Activated T-cell treated with anti-CD3 and anti-CD28 coated beads, Interleukin-2, amount 50 U/mL, for 24 hours (primary cell): ENCODE data around the gene TRMU.

Experiments used
- DNase-seq: peaks from one replicate; pipeline ENCODE4 v3.0.0-alpha.2; 2020
- H3K27ac Mint-ChIP-seq: 2 replicates; pipeline ENCODE4 v1.8.0; 2020; ENCODE audit warnings: mild to moderate bottlenecking, mixed read lengths
- H3K27me3 Mint-ChIP-seq: 2 replicates; pipeline ENCODE4 v1.8.0; 2020; ENCODE audit warnings: mixed read lengths
- H3K36me3 Mint-ChIP-seq: 2 replicates; pipeline ENCODE4 v1.8.0; 2020; ENCODE audit warnings: low read depth, mixed read lengths
- H3K4me1 Mint-ChIP-seq: 2 replicates; pipeline ENCODE4 v1.8.0; 2020; ENCODE audit warnings: low read depth, mixed read lengths
- H3K4me3 Mint-ChIP-seq: 2 replicates; pipeline ENCODE4 v1.8.0; 2020; ENCODE audit warnings: mild to moderate bottlenecking, moderate library complexity, mixed read lengths
- H3K9me3 Mint-ChIP-seq: 2 replicates; pipeline ENCODE4 v1.8.0; 2020; ENCODE audit warnings: mixed read lengths

Gene TRMU

DNA sequence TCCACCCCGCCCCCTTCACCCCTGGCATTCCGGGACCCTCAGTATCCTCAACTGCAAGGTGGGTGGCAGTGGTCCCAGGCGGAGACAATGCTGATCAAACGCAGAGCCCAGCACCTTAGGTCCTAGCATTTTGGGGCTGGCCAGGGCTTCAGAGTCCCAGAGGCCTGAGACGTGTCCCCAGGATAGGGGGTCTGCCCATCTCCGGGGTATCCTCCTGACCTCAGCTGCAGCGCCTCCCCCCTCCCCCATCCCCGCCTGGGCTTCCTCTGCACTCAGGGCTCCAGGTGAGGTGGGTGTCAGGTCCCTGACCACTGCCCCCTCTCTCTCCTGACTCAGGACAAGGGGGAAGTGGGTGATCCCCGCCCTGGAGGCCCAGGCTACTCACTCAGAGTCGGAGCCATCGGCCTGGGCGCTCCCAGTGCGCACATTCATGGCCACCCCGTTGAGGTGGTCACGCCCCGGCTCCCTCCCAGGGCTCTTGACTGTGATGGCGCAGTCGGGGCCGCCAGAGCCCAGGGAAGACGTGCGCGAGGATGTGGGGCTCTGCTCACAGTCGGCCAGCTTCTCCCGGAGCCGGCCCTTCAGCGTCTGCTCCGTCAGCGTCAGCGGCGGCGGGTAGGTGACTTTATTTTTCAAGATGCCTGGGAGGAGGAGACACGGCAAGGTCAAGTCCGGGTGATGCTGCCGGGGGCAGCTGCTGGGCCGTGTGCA lies 28.3 kb downstream of the TRMU start:
- no peak overlapping the region for H3K4me3 Mint-ChIP-seq
- H3K9me3 Mint-ChIP-seq = no peaks in the 10 kb centered on the region
- peaks cover 11% of the 10 kb centered on the region for H3K36me3 Mint-ChIP-seq
- no peak overlapping the region for H3K27ac Mint-ChIP-seq
- H3K4me1 Mint-ChIP-seq = no peaks in the 10 kb centered on the region
- peaks cover 6% of the 10 kb centered on the region for H3K27me3 Mint-ChIP-seq
- no peak for DNase-seq

- H3K27ac Mint-ChIP-seq = no peak overlapping the region
- H3K9me3 Mint-ChIP-seq = no peaks in the 10 kb centered on the region
- peaks cover 3% of the 10 kb centered on the region for H3K36me3 Mint-ChIP-seq
- no peak overlapping the region for H3K4me3 Mint-ChIP-seq
- peaks cover 6% of the 10 kb centered on the region for H3K27me3 Mint-ChIP-seq
- no peaks in the 10 kb centered on the region for H3K4me1 Mint-ChIP-seq
- DNase-seq = no peak
Observed at GRCh38 chr22:46364341-46365165, 29.0 kb downstream of the TRMU start.

GRCh38 chr22:46365166-46365624 lies 29.7 kb downstream of the TRMU start:
- Mint-ChIP-seq H3K4me3 (no peak overlapping the region), H3K36me3 (no peaks in the 10 kb centered on the region), H3K27me3 (peaks cover 6% of the 10 kb centered on the region), H3K4me1 (peaks cover 4% of the 10 kb centered on the region), H3K9me3 (no peaks in the 10 kb centered on the region), H3K27ac (no peak overlapping the region)
- DNase-seq = no peak

DNA sequence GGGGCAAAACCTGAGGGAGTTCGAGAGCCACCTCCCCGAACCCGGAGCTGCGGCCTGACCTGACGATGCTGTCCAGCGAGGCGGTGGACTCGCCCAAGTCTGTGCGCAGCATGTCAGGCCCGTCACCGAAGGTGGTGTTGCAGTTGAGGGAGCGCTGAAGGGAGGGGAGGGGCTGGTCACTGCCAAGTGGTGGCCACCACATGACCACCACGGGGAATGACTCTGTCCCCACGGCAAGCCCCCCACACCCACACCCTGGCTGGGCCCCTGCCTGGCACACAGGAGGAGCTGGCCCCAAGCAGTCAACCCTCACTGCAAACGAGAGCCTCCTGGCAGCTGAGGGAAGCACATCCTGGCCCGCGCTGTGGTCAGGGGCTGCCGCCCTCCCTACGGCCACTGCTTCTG lies 30.8 kb downstream of the TRMU start:
- no peaks in the 10 kb centered on the region for H3K9me3 Mint-ChIP-seq
- no peak for DNase-seq
- H3K27me3 Mint-ChIP-seq = peaks cover 6% of the 10 kb centered on the region
- peaks cover 12% of the 10 kb centered on the region for H3K4me1 Mint-ChIP-seq
- no peak overlapping the region for H3K27ac Mint-ChIP-seq
- no peak overlapping the region for H3K4me3 Mint-ChIP-seq
- H3K36me3 Mint-ChIP-seq = no peaks in the 10 kb centered on the region

DNA sequence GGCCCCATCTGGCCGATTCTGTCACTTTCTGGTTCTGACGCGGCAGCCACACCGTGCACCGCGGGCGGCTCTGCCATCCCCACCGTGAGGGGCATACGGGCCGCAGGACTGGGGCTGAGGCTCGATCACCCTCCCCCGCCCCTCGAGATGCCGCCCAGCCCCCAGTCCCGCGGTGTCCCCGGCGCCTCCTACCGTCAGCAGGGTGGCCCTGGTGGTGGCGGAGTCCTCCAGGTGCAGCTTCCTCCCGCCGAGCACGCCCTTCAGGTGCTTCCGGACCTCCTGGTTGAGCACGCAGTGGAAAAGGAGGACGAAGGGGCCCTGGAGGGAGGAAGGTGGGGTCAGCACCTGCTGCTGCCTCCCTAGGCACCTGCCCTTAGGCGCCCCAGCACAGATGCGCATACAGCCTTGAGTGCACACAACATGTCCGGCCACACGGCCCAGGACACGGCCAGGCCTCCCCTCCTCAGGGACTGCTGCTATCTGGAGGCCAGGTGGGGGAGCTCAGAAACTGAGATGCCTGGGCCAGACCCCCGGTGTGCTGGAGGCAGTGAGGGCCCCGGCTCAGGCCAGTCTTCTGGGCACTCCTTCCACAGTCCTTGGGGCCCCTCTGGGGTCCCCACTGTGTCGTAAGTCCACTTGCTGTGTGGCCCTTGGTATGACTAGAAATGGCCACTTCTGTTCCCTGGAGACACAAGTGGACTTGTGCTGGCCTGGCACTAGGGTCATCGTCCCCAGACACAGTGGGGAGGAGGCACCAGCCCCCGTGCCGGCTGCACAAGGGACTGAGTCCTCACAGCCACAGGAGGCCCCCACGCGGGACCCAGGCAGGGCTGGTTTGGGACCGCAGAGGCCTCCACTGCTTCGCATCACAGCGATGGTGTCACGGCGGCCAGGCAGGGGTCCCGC lies 31.5 kb downstream of the TRMU start:
- Mint-ChIP-seq H3K4me3 (no peak overlapping the region), H3K9me3 (no peaks in the 10 kb centered on the region), H3K36me3 (no peaks in the 10 kb centered on the region), H3K27me3 (peaks cover 6% of the 10 kb centered on the region), H3K27ac (no peak overlapping the region), H3K4me1 (peaks cover 15% of the 10 kb centered on the region)
- DNase-seq = no peak

GRCh38 chr22:46367707-46368191 lies 32.2 kb downstream of the TRMU start:
- H3K9me3 Mint-ChIP-seq = no peaks in the 10 kb centered on the region
- DNase-seq = peak; percentile 82
- H3K4me1 Mint-ChIP-seq = peaks cover 18% of the 10 kb centered on the region
- H3K27me3 Mint-ChIP-seq = peaks cover 10% of the 10 kb centered on the region
- H3K4me3 Mint-ChIP-seq = no peak overlapping the region
- no peaks in the 10 kb centered on the region for H3K36me3 Mint-ChIP-seq
- H3K27ac Mint-ChIP-seq = peak overlapping the region; percentile 63

DNA sequence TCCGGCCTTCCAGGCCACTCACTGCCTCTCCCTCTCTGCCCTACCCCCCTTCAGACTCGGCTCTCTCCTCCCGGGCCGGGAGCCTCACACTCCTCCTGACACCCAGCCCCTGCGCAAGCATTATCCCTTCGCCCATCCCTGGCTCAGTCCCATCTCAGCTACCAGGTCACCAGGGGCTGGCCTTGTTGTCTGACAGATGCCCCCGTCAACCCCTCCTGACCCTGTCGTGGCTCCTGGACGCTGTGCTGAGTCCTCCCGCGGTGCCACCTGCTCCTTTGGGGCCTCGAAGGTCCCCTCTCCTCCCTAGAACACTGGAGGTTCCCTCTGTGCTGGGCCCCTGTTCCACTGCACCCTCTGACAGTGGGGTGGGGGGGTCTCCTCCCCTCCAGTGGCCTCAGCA lies 32.9 kb downstream of the TRMU start:
- no peaks in the 10 kb centered on the region for H3K9me3 Mint-ChIP-seq
- H3K36me3 Mint-ChIP-seq = no peaks in the 10 kb centered on the region
- peaks cover 23% of the 10 kb centered on the region for H3K4me1 Mint-ChIP-seq
- peaks cover 11% of the 10 kb centered on the region for H3K27me3 Mint-ChIP-seq
- no peak for DNase-seq
- H3K27ac Mint-ChIP-seq = no peak overlapping the region
- H3K4me3 Mint-ChIP-seq = no peak overlapping the region

GRCh38 chr22:46368871-46369715 lies 33.6 kb downstream of the TRMU start:
- Mint-ChIP-seq H3K9me3 (no peaks in the 10 kb centered on the region), H3K4me1 (peaks cover 28% of the 10 kb centered on the region), H3K27me3 (peaks cover 13% of the 10 kb centered on the region), H3K27ac (no peak overlapping the region), H3K36me3 (no peaks in the 10 kb centered on the region), H3K4me3 (no peak overlapping the region)
- DNase-seq = no peak

DNA sequence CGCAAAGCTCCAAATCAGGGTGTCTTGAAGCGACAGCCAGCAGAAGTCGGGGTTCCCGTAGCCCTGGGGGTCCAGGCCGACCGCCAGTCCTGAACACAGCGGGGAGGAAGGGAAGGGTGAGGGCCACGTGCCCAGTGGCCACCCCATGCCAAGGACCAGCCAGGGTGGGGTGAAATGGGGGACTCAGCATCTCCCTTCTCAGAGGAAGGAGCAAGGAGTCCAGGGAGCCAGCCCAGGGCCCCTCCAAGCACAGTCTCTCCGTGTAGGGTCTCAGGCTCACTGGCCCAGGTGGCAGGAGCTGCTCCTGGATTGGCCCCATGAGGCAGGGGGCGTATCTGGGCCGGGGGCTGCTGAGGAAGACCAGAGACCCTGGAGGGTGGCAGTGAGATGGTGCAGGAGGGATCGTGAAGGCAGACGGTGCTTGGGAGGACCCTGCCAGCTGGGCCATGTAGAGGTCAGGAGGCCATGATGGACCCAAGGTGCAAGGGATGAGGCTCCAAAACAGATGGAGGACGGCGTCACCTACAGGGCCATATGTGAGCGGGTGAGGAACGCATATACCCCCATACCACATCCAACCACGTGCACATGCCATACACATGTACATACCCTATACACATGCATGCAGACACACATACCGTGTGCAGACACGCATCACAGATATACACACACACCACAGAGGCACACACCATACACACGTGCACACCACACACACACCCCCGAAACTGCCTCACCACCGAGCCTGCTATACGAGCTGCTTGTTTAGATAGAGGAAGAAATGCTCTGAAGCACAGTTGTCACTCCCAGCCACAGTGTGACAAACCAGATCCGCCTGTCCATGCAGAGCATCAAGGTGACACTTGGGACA lies 34.4 kb downstream of the TRMU start:
- DNase-seq = no peak
- H3K9me3 Mint-ChIP-seq = no peaks in the 10 kb centered on the region
- no peak overlapping the region for H3K27ac Mint-ChIP-seq
- peaks cover 18% of the 10 kb centered on the region for H3K27me3 Mint-ChIP-seq
- no peak overlapping the region for H3K4me3 Mint-ChIP-seq
- no peaks in the 10 kb centered on the region for H3K36me3 Mint-ChIP-seq
- H3K4me1 Mint-ChIP-seq = peaks cover 33% of the 10 kb centered on the region

DNA sequence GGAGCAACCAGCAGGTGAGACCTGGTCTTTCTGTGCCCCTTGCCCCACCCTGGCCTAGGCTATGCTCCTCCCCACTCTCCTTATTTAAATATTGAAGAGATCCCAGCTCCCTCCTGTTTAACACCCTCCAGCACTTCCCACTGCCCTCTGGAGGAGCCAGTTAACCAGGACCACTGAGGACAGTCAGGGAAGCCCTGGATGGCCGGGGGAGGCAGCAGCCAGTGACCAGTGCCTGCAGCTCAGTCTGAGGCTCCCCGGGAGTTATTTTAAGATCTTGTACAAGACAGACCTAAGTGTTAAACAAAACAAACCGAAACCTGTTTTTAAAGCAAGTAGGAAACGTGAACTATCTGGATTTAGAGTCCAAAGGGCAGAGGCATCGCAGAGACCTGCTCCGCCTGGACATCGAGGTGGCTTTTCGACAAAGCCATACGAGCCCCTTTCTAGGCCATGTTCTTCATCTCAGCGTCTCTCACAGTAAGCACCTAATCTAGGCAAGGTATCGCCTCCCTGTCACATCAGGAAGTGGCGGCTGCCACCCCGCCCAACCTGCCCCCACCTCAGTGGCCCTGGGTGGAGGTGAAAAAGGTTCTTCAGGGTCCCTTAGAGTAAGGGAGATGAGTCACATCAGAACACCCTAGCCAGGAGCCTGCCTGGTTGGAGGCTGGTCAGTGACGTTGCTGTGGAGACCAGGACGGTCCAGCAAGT lies 35.2 kb downstream of the TRMU start:
- H3K36me3 Mint-ChIP-seq = no peaks in the 10 kb centered on the region
- no peak overlapping the region for H3K4me3 Mint-ChIP-seq
- peaks cover 3% of the 10 kb centered on the region for H3K9me3 Mint-ChIP-seq
- no peak overlapping the region for H3K27ac Mint-ChIP-seq
- H3K4me1 Mint-ChIP-seq = peaks cover 33% of the 10 kb centered on the region
- no peak for DNase-seq
- H3K27me3 Mint-ChIP-seq = peaks cover 21% of the 10 kb centered on the region

GRCh38 chr22:46371623-46372226 lies 36.2 kb downstream of the TRMU start:
- no peak overlapping the region for H3K27ac Mint-ChIP-seq
- H3K4me3 Mint-ChIP-seq = no peak overlapping the region
- no peak for DNase-seq
- H3K4me1 Mint-ChIP-seq = peaks cover 33% of the 10 kb centered on the region
- peaks cover 21% of the 10 kb centered on the region for H3K27me3 Mint-ChIP-seq
- H3K36me3 Mint-ChIP-seq = no peaks in the 10 kb centered on the region
- H3K9me3 Mint-ChIP-seq = peaks cover 8% of the 10 kb centered on the region

DNA sequence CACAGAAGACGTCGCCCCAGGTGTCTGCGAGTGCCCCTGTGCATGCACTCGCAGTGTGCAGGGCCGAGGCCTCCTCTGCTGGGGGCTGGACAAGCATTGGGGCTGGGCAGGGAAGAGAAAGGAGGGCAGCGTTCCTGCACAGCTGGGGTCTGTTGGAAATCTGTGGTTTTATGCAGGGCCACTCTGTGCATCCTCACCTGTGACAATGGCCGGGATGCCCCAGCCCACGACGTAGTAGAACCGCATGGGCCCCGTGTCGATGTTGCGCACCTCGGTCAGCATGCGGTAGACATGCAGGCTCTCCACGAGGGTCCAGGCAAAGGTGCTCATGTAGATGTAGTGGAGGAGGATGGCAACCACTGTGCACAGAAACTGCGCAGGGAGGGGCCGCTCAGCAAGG lies 37.2 kb downstream of the TRMU start:
- H3K4me3 Mint-ChIP-seq = no peak overlapping the region
- H3K27ac Mint-ChIP-seq = no peak overlapping the region
- no peaks in the 10 kb centered on the region for H3K36me3 Mint-ChIP-seq
- peaks cover 8% of the 10 kb centered on the region for H3K9me3 Mint-ChIP-seq
- DNase-seq = no peak
- peaks cover 21% of the 10 kb centered on the region for H3K27me3 Mint-ChIP-seq
- H3K4me1 Mint-ChIP-seq = peaks cover 33% of the 10 kb centered on the region
